Ovary (tissue), 3 donors: Measurements from ENCODE around the gene ADSS2.

Experiments used
- CTCF ChIP-seq, 3 donors: fragments of 450-650 bp in 2 of 3; fragments of 200-600 bp in 1 of 3; IDR thresholded peaks; one replicate each; pipeline versions ENCODE4 v1.5.1 to v1.8.0; 2016 to 2022; ENCODE audit warnings: antibody characterized with exemption in 3 of 3, mild to moderate bottlenecking in 1 of 3
- POLR2A ChIP-seq: fragments of 450-650 bp; IDR thresholded peaks from one replicate; pipeline ENCODE4 v1.6.1; 2017; ENCODE audit warnings: antibody characterized with exemption, mild to moderate bottlenecking, moderate library complexity
- donor health status: DM: no; HTN: no; CAD: no.

GRCh38 chr1:244400974-244401373 is 50.7 kb downstream of the ADSS2 start:
- TF ChIP-seq CTCF (IDR thresholded peaks at IDR 0.05) (no peak), POLR2A (no peak)
